Spleen (tissue), 7 donors: ENCODE results near the gene SEC22C.

Experiments used
- POLR2A ChIP-seq, 3 donors: fragments of 450-650 bp; IDR thresholded peaks; one replicate each; pipeline ENCODE4 v1.5.1; 2017; ENCODE audit warnings: antibody characterized with exemption in 3 of 3, mild to moderate bottlenecking in 1 of 3
- TF ChIP-seq, protein P1 (sequence below), 11 experiments: fragments of 200-600 bp in 7 of 11; fragments of 450-650 bp in 4 of 11; sonication (generic) in 4 of 11; IDR thresholded peaks in 8 of 11; conservative IDR thresholded peaks in 3 of 11; 1 replicate in 7 of 11; 2 replicates in 4 of 11; pipeline versions ENCODE4 v1.4.0 to v1.8.0; 2016 to 2021; ENCODE audit warnings: antibody characterized with exemption in 11 of 11, inconsistent platforms in 4 of 11, mild to moderate bottlenecking in 1 of 11
- donor health status: DM: no; HTN: no; CAD: no; lungs with moderate emphysema.
- donor health status: DM: no; HTN: no; CAD: no.
- donor health status: DM: no; HTN: no; CAD: no.

- TF ChIP-seq, protein P1, sequence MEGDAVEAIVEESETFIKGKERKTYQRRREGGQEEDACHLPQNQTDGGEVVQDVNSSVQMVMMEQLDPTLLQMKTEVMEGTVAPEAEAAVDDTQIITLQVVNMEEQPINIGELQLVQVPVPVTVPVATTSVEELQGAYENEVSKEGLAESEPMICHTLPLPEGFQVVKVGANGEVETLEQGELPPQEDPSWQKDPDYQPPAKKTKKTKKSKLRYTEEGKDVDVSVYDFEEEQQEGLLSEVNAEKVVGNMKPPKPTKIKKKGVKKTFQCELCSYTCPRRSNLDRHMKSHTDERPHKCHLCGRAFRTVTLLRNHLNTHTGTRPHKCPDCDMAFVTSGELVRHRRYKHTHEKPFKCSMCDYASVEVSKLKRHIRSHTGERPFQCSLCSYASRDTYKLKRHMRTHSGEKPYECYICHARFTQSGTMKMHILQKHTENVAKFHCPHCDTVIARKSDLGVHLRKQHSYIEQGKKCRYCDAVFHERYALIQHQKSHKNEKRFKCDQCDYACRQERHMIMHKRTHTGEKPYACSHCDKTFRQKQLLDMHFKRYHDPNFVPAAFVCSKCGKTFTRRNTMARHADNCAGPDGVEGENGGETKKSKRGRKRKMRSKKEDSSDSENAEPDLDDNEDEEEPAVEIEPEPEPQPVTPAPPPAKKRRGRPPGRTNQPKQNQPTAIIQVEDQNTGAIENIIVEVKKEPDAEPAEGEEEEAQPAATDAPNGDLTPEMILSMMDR (IDR thresholded peaks at IDR 0.05 in 8 of 11, conservative IDR thresholded peaks at IDR 0.05 in 3 of 11), result no peak
- no peak for TF ChIP-seq POLR2A (IDR thresholded peaks at IDR 0.05)
Observed at GRCh38 chr3:42516443-42516842, 65.3 kb downstream of the SEC22C start.
